A549 (cell line): Measurements from ENCODE around the gene LRIG1. TPM values are rescaled to one million over a fixed set of nuclear protein-coding genes. Genes with fewer than 3 reads are reported as not detected.

ENCODE experiments used
- ATAC-seq, 2 experiments: fragments of 200-7000 bp in 1 of 2; fragments of >200 bp in 1 of 2; cut with Nextera tagmentation in 1 of 2; cut with Tn5 transposase in 1 of 2; 3 replicates each; pipeline versions ENCODE4 v1.8.0 to v1.9.1; 2018 to 2020; ENCODE audit warnings: mild to moderate bottlenecking in 1 of 2, moderate library complexity in 1 of 2
- CTCF ChIA-PET: fragments of 300-600 bp; sonication (Branson Sonifier 250); formaldehyde crosslinking; extraction: SDS; loops from one replicate; lab custom pipeline; 2021; ENCODE audit warnings: antibody characterized with exemption, inconsistent platforms; lab: Yijun Ruan, JAX
- POLR2A ChIA-PET: fragments of 350-600 bp; formaldehyde crosslinking; extraction: SDS; loops from one replicate; lab custom pipeline; 2021; ENCODE audit warnings: antibody characterized with exemption, inconsistent platforms; lab: Yijun Ruan, JAX
- DNase-seq, 2 experiments: peaks; one replicate each; pipeline versions ENCODE4 v3.0.0 to v3.0.0-alpha.2; 2011 to 2016; ENCODE audit warnings: low read depth in 1 of 2, low spot score in 1 of 2
- FAIRE-seq: peaks from 2 replicates; lab custom pipeline; 2011; peaks lifted over from hg19 to GRCh38; lab: Jason Lieb, UNC
- H3K27ac ChIP-seq, 2 experiments: fragments of >200 bp; sonication (Bioruptor Twin); formaldehyde crosslinking; 3 replicates each; pipeline ENCODE4 v1.5.1; 2016 to 2017
- H3K4me1 ChIP-seq: fragments of >200 bp; sonication (Bioruptor Twin); formaldehyde crosslinking; 3 replicates; pipeline ENCODE4 v1.6.1; 2016
- H3K4me2 ChIP-seq: fragments of >200 bp; sonication (Bioruptor Twin); formaldehyde crosslinking; 3 replicates; pipeline ENCODE4 v1.6.1; 2016
- H3K4me3 ChIP-seq: fragments of >200 bp; sonication (Bioruptor Twin); formaldehyde crosslinking; 3 replicates; pipeline ENCODE4 v1.5.1; 2016
- H3K9me3 ChIP-seq: fragments of >200 bp; sonication (Bioruptor Twin); formaldehyde crosslinking; 3 replicates; pipeline ENCODE4 v1.6.1; 2016
- CBX8 ChIP-seq: fragments of 200-600 bp; sonication (generic); IDR thresholded peaks from 2 replicates; pipeline ENCODE4 v1.6.1; 2016
- CTCF ChIP-seq: fragments of >200 bp; sonication (Bioruptor Twin); formaldehyde crosslinking; IDR thresholded peaks from 3 replicates; pipeline ENCODE4 v1.5.1; 2016
- E2F6 ChIP-seq: IDR thresholded peaks from 2 replicates; pipeline ENCODE4 v1.6.1; 2012; ENCODE audit warnings: low read depth, borderline replicate concordance
- ELK1 ChIP-seq: fragments of 150-350 bp; IDR thresholded peaks from 2 replicates; pipeline ENCODE4 v1.6.1; 2014; ENCODE audit warnings: low read depth, mild to moderate bottlenecking, low read length
- EP300 ChIP-seq, 2 experiments: fragments of >200 bp; sonication (Bioruptor Twin); formaldehyde crosslinking; IDR thresholded peaks; 2 replicates in 1 of 2; 3 replicates in 1 of 2; pipeline ENCODE4 v1.6.1; 2016 to 2017
- HEYL ChIP-seq: fragments of 250-450 bp; sonication (Bioruptor Pico); IDR thresholded peaks from 2 replicates; pipeline ENCODE4 v1.8.0; 2021; ENCODE audit warnings: mild to moderate bottlenecking, moderate library complexity
- HMGXB4 ChIP-seq: fragments of 250-450 bp; sonication (Bioruptor Pico); IDR thresholded peaks from 2 replicates; pipeline ENCODE4 v1.5.0; 2021; ENCODE audit warnings: mild to moderate bottlenecking, moderate library complexity, borderline replicate concordance
- HOXB5 ChIP-seq: fragments of 250-450 bp; sonication (Bioruptor Pico); IDR thresholded peaks from 2 replicates; pipeline ENCODE4 v1.5.0; 2020; ENCODE audit warnings: mild to moderate bottlenecking, moderate library complexity
- KDM1A ChIP-seq: fragments of 200-600 bp; sonication (generic); IDR thresholded peaks from 2 replicates; pipeline ENCODE4 v1.6.1; 2016; ENCODE audit warnings: low read depth, mild to moderate bottlenecking
- MAX ChIP-seq: IDR thresholded peaks from 2 replicates; pipeline ENCODE4 v1.6.1; 2012
- MYC ChIP-seq: IDR thresholded peaks from 2 replicates; pipeline ENCODE4 v1.6.1; 2012; ENCODE audit warnings: mild to moderate bottlenecking, inconsistent platforms, low read length, improper control_type of control experiment, borderline replicate concordance
- NFE2L2 ChIP-seq: fragments of 150-350 bp; conservative IDR thresholded peaks from 2 replicates; pipeline ENCODE4 v1.6.1; 2014; ENCODE audit warnings: low read length
- NPAS2 ChIP-seq: fragments of 250-450 bp; sonication (Bioruptor Pico); IDR thresholded peaks from 2 replicates; pipeline ENCODE4 v1.8.0; 2022; ENCODE audit warnings: mild to moderate bottlenecking, moderate library complexity, borderline replicate concordance
- PHF8 ChIP-seq: fragments of 200-600 bp; sonication (generic); IDR thresholded peaks from 2 replicates; pipeline ENCODE4 v1.6.1; 2016; ENCODE audit warnings: low read depth, mild to moderate bottlenecking, antibody characterized with exemption, moderate library complexity, borderline replicate concordance
- POLR2AphosphoS2 ChIP-seq: conservative IDR thresholded peaks from 2 replicates; pipeline ENCODE4 v1.6.1; 2012; ENCODE audit warnings: low read length, improper control_type of control experiment, inconsistent platforms
- RAD21 ChIP-seq, 2 experiments: fragments of >200 bp in 1 of 2; sonication (Bioruptor Twin) in 1 of 2; formaldehyde crosslinking in 1 of 2; IDR thresholded peaks in 1 of 2; conservative IDR thresholded peaks in 1 of 2; 2 replicates in 1 of 2; 3 replicates in 1 of 2; pipeline ENCODE4 v1.6.1; 2012 to 2018; ENCODE audit warnings: inconsistent platforms in 1 of 2
- RARB ChIP-seq: fragments of 250-450 bp; sonication (Bioruptor Pico); IDR thresholded peaks from 2 replicates; pipeline ENCODE4 v1.8.0; 2021; ENCODE audit warnings: mild to moderate bottlenecking, moderate library complexity
- RCOR1 ChIP-seq: fragments of 150-350 bp; IDR thresholded peaks from 2 replicates; pipeline ENCODE4 v1.6.1; 2014; ENCODE audit warnings: antibody characterized with exemption, low read length, low read depth
- RNF2 ChIP-seq: fragments of 200-600 bp; sonication (generic); IDR thresholded peaks from 2 replicates; pipeline ENCODE4 v1.6.1; 2016; ENCODE audit warnings: low read depth, mild to moderate bottlenecking, antibody characterized with exemption, moderate library complexity, borderline replicate concordance
- ZC3H11A ChIP-seq: fragments of 450-650 bp; IDR thresholded peaks from 2 replicates; pipeline ENCODE4 v1.6.1; 2014; ENCODE audit warnings: antibody characterized with exemption, mild to moderate bottlenecking
- ZSCAN20 ChIP-seq: fragments of 250-450 bp; sonication (Bioruptor Pico); IDR thresholded peaks from 2 replicates; pipeline ENCODE4 v1.8.0; 2022; ENCODE audit warnings: mild to moderate bottlenecking, moderate library complexity
- WGBS: methylation state at CpG from one replicate; pipeline ENCODE4 v1.1.6; 2017; ENCODE audit errors: missing lambda C conversion rate; 5-methylcytosine and 5-hydroxymethylcytosine counted together
- polyA plus RNA-seq, 4 experiments: library from polyadenylated mRNA; depleted of rRNA in 3 of 4; stranded (reverse); fragments of >200 nt; fragmentation: RNase III in 1 of 4; extraction: RNeasy Plus Mini Kit Qiagen cat#74134 plus additional on column Dnase treatment in 1 of 4; gene quantifications; 2 replicates in 3 of 4; 3 replicates in 1 of 4; pipeline ENCODE4 v1.2.3, GENCODE V29; 2011 to 2017

The LRIG1 gene
- polyA plus RNA-seq, 2 of the 4 experiments (the other 2 are of a cell fraction): 1.8 to 6.2 TPM

GRCh38 chr3:66494959-66495667 is 5.7 kb downstream of the LRIG1 start:
- Histone ChIP-seq H3K4me1 (0 out of 3 replicates have a peak, but pooled peaks cover 4% of the 10 kb centered on the region), H3K4me2 (no peak overlapping the region), H3K27ac (no peak overlapping the region), H3K4me3 (no peak overlapping the region), H3K9me3 (no peaks in the 10 kb centered on the region)
- no peak for FAIRE-seq
- no peak for DNase-seq
- ChIA-PET CTCF (interaction anchor here (1.9 kb wide), 1 partner anchor 87 kb away, joined by 4 read pairs; no protein-coding TSS in a partner anchor), POLR2A (no interaction called here)
- no peak for TF ChIP-seq EP300 (IDR thresholded peaks at IDR 0.05)
- TF ChIP-seq ELK1: no peak
- TF ChIP-seq HEYL (CRISPR knock-in tag): no peak
- TF ChIP-seq MAX: no peak
- TF ChIP-seq CTCF: no peak
- no peak for TF ChIP-seq CBX8
- TF ChIP-seq NPAS2 (CRISPR knock-in tag): no peak
- TF ChIP-seq KDM1A: no peak
- TF ChIP-seq RAD21 (conservative IDR thresholded peaks at IDR 0.05 in 1 of 2, IDR thresholded peaks at IDR 0.05 in 1 of 2): no peak
- no peak for TF ChIP-seq NFE2L2
- no peak for TF ChIP-seq HOXB5 (CRISPR knock-in tag)
- TF ChIP-seq PHF8: no peak
- TF ChIP-seq ZSCAN20: no peak
- no peak for TF ChIP-seq ZC3H11A
- no peak for TF ChIP-seq RCOR1
- 40% methylated on average over 4 of the region's 7 CpGs for WGBS
- ATAC-seq: no peak

- no peak for DNase-seq
- ChIA-PET CTCF (no interaction called here), POLR2A (no interaction called here)
- no peak for TF ChIP-seq RNF2
- TF ChIP-seq CTCF: no peak
- TF ChIP-seq MYC: no peak
- TF ChIP-seq NFE2L2: no peak
- TF ChIP-seq RARB (CRISPR knock-in tag): no peak
- TF ChIP-seq HMGXB4 (CRISPR knock-in tag): no peak
- no peak for TF ChIP-seq E2F6
- TF ChIP-seq POLR2AphosphoS2: no peak
- no peak for TF ChIP-seq PHF8
- TF ChIP-seq RAD21 (conservative IDR thresholded peaks at IDR 0.05 in 1 of 2, IDR thresholded peaks at IDR 0.05 in 1 of 2): no peak
- no peak for FAIRE-seq
- Histone ChIP-seq H3K4me2 (no peak overlapping the region), H3K9me3 (no peaks in the 10 kb centered on the region), H3K27ac (no peak overlapping the region), H3K4me1 (no peaks in the 10 kb centered on the region), H3K4me3 (no peak overlapping the region)
- ATAC-seq: no peak
- WGBS: 63% methylated on average over 4 of the region's 5 CpGs
Measured at GRCh38 chr3:66493458-66494099, 7.2 kb downstream of the LRIG1 start.
